Fibroblast of skin of abdomen (primary cell): ENCODE measurements around the gene TMSB10.

Source experiments
- DNase-seq: peaks from one replicate; pipeline ENCODE4 v3.0.0-alpha.2; 2013

The TMSB10 gene

GRCh38 chr2:84880645-84881521 lies 24.6 kb upstream of the TMSB10 start, which contains the start of gene TRABD2A:
Gene TRABD2A (minus strand): TSS chr2:84881084. CDS start chr2:84881039, 45 bp downstream.
- DNase-seq: no peak

GRCh38 chr2:84881581-84882413 lies 23.7 kb upstream of the TMSB10 start:
- DNase-seq: peak; percentile 82

DNA sequence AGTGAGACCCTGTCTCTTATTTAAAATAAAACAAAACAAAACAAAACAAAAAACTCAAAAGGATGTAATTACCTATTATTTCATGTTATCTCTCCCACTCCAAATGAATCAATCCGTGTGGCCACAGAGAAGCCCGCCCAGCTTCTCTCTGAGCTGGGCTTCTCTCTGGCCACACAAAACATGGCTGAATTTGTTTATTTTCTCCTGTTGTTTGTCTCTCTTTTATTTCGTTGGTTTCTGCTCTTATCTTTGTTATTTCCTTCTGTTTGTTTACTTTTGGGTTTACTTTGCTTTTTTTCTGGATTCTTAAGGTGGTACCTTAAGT lies 23.1 kb upstream of the TMSB10 start:
- no peak for DNase-seq

GRCh38 chr2:84882775-84883550 lies 22.5 kb upstream of the TMSB10 start:
- peak; percentile 72 for DNase-seq

DNA sequence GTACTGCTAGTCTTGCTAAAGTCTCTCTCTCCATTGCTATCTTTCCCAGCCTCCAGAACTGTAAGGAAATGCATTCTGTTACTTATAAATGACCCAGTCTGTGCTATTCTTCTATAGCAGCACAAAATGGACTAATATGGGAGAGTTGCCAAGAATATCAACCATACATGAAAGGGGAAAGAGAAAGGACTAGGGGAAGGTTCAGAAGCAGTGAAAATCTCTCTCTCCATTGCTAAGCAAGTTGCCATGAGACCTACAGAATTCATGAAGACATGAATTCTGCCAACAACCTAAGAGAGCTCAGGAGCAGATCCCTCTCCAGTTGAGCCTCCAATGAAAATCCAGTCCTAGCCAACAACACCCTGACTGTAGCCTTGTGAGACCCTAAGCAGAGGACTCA lies 21.0 kb upstream of the TMSB10 start:
- no peak for DNase-seq

DNA sequence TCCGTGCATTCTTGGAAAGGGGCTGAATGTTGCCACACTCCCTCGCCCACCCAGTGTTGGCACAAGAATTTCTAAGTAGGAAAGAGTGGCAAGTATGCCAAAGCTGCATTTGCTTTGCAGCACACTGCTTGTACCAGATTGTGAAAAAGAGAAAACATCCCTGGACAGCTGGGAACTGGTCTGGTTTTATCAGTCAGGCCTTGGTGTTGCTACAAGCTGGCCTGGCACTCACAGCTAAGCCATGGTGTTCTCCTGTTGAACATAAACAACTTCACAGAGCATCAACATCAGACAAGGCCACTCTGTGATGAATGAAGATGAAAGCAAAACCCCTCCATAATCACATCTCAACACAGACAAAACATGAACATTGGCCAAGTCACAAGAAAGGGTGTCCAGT lies 20.3 kb upstream of the TMSB10 start:
- no peak for DNase-seq

DNA sequence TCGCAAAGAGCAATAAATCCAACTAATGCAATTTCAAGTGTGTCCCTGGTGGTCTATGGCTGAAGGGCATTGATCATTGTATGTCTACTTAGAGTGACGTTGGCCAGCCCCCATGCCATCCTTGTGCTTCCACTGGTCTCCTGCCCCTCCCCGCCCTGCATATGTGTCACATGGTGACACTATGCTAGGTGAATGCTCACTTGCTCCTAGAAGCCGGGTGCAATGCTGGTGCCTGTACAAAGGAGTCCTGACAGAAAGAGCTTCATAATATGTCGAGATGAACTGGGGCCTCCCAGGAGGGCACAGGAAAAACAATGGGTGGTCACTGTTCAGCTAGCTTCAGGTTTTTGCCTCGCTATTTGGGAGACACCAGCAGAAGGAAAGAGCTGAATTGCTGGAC lies 18.7 kb upstream of the TMSB10 start:
- DNase-seq: no peak

- peak; percentile 65 for DNase-seq
Observed at GRCh38 chr2:84888401-84889276, 16.8 kb upstream of the TMSB10 start.

DNA sequence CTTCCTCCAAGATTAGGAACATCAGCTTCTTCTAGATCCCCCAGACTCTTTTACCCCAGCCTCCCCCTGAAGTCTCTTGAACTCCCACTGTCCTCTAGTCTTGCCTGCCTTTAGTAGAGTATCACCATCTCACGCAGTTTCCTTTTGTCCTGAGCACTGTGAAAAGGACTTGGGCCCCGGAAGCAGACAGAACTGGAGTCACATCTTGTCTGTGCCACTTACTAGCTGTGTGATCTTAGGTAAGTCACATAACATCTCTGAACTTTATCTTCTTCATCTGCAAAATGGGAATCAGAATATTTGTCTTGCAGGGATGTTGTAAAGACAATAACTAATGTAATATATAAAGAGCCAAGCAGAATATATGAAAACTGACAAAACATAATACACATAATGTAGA lies 16.1 kb upstream of the TMSB10 start:
- no peak for DNase-seq

DNA sequence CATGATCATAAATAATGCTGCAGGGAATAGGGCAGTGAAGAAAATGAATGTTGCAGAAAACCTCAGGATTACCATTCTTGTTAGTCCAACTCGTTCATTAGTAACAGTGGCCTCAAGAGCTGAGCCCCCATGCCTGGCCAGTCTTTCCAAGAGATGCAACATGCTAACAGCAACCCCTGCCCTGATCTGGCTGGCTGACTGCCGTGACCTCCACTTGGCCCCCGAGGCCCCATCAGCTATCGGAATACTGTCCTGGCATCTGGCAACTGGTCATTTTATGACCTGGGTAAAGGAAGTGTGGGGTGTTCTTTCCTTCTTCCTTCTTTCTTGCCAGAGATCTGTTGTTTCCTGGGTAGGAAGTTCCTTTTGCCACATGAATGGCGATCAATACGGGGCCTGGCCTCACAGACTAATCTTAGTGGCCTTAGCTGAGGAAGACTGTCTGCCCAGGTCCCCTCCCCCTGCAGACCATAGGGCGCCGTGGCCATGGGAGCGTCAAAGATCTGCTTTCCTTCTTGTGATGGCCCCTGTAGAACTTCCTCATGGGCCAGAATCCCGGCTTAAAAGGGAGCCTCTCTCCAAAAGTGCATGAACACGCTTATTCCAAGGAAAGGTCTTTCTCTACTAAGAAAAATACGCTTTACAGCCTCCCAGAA lies 14.0 kb upstream of the TMSB10 start:
- DNase-seq: no peak

GRCh38 chr2:84894131-84894586 lies 11.3 kb upstream of the TMSB10 start:
- no peak for DNase-seq

DNA sequence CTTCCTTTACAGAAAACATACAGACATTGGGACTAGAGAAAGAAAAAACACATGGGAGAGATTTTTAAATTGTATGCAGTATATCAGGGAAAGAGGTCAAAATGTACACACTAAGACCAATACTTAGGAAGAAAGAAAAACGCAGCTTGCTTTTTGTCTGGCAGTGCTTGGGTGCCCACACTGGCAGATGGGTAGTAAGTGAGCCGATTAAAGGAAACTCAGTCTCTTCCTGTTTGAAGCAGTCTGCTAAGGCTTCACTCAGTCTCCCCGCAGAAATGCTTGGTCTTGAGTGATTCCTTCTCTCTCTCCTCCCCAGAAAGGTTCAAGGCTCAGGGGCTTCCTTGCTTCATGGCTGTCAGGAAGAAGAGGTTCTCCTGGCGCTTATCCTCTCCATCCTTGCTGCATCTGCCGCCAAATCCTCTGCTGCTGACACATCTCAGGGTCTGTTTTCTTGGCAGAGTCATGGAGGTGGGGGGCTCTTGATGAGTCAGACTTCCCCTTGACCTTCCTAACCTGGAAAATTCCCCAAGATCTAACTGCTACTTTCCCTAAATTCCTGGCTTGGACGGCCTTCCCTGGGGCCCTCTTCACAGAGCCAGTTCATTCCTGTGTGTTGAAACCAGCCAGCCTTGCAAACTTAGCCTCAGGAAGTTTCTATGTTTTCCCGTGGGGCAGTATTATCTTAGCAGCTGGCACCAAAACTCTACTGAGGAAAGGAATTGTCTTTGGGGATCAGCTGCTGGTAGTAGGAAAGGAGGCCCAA lies 10.5 kb upstream of the TMSB10 start:
- peak; percentile 75 for DNase-seq

DNA sequence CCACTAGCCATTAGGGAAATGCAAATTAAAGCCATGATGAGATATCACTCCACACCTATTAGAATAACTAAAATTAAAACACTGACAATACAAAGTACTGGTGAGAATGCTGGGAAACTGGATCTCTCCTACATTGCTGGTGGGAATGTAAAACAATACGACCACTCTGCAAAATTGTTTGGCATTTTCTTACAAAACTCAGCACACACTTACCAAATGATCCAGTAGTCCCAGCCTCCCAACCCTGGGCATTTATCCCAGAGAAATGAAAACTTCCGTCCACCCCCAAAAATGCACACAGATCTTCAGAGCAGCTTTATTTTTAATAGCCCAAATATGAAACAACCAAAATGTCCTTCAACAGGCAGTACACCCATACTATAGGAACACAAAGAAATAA lies 8.9 kb upstream of the TMSB10 start:
- DNase-seq: no peak

DNA sequence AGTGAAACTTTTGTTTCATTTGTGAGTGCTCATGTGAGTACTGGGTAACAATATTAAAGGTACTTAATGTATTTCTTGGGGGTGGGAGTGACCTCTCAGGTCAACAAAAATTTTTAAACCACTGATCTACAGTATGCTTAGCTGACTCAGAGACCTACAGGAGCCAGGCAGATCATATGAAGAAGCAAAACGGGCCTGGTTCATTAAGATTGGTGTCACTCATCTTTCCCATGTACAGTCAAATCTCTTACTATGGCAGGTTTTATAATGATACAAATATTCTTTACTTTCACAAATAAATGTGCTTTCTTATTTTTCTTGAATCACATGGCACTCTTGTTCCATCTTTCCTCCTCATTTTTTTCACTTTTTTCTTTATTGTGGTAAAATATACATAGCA lies 7.7 kb upstream of the TMSB10 start:
- DNase-seq: no peak

- DNase-seq: no peak
Observed at GRCh38 chr2:84899304-84900204, 5.9 kb upstream of the TMSB10 start.

- DNase-seq: no peak
Observed at GRCh38 chr2:84900971-84901370, 4.5 kb upstream of the TMSB10 start.

DNA sequence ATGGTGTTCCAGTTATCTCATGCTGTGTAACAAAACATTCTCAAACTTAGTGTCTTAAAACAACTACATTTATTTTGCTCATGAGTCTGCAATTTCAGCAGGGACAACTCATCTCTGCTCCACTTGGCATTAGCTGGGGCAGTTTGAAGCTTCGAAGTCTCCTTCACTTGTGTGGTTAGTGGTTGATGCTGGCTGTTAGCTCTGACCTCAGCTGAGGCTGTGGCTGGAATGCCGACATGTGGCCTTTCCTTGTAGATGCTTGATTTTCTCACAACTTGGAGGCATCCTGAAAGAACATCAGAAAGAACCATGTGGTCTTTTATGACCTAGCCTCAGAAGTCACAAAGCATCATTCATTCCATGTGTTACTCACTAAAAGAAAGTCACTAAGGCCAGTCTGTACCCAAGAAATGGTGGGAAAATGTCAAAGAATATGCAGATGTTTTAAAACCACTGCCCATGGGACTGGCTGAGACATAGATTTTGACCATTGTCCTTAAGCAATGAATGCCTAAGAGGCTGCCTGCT lies 3.8 kb upstream of the TMSB10 start:
- peak; percentile 71 for DNase-seq

- DNase-seq: no peak
Observed at GRCh38 chr2:84902526-84902925, 2.9 kb upstream of the TMSB10 start.

GRCh38 chr2:84904151-84904550 lies 1.3 kb upstream of the TMSB10 start:
- no peak for DNase-seq
